GOT3 (cell line): ENCODE results near the gene KEL.

ENCODE experiments used
- DNase-seq: peaks from one replicate; lab custom pipeline; 2025; ENCODE audit warnings: mixed read lengths; lab: John Stamatoyannopoulos, UW

KEL gene

GRCh38 chr7:142962991-142963390, 828 bp upstream of the KEL start:
- no peak for DNase-seq

- no peak for DNase-seq
Measured at GRCh38 chr7:142961595-142961972, 579 bp downstream of the KEL start.

- DNase-seq = no peak
Measured at GRCh38 chr7:142960955-142961512, 1.1 kb downstream of the KEL start.

- DNase-seq = no peak
Measured at GRCh38 chr7:142959202-142959601, 3.0 kb downstream of the KEL start.

- no peak for DNase-seq
Measured at GRCh38 chr7:142957723-142958122, 4.4 kb downstream of the KEL start.

GRCh38 chr7:142956951-142957623, 5.1 kb downstream of the KEL start:
- DNase-seq = no peak

GRCh38 chr7:142954680-142955268, 7.4 kb downstream of the KEL start:
- no peak for DNase-seq

GRCh38 chr7:142950235-142950634, 11.9 kb downstream of the KEL start:
- DNase-seq = no peak

- DNase-seq = no peak
Measured at GRCh38 chr7:142948603-142949002, 13.6 kb downstream of the KEL start.

- no peak for DNase-seq
Measured at GRCh38 chr7:142945001-142945400, 17.2 kb downstream of the KEL start.

GRCh38 chr7:142943706-142944268, 18.4 kb downstream of the KEL start:
- DNase-seq = no peak

GRCh38 chr7:142942746-142943145, 19.4 kb downstream of the KEL start:
- no peak for DNase-seq

- no peak for DNase-seq
Measured at GRCh38 chr7:142941541-142941940, 20.6 kb downstream of the KEL start.

- DNase-seq = no peak
Measured at GRCh38 chr7:142940966-142941535, 21.1 kb downstream of the KEL start.

- no peak for DNase-seq
Measured at GRCh38 chr7:142939226-142939910, 22.8 kb downstream of the KEL start, which contains the start of gene LLCFC1. LLCFC1 (plus strand) TSS chr7:142939484; CDS start chr7:142939622, 138 bp downstream.

- DNase-seq = no peak
Measured at GRCh38 chr7:142938611-142939010, 23.6 kb downstream of the KEL start.

- no peak for DNase-seq
Measured at GRCh38 chr7:142935941-142936565, 26.1 kb downstream of the KEL start.

- DNase-seq = no peak
Measured at GRCh38 chr7:142934056-142934455, 28.1 kb downstream of the KEL start.

- no peak for DNase-seq
Measured at GRCh38 chr7:142933624-142934023, 28.5 kb downstream of the KEL start, which contains the start of gene TRPV5. TRPV5 (minus strand) TSS chr7:142933746; CDS start chr7:142933459, 287 bp downstream.

- no peak for DNase-seq
Measured at GRCh38 chr7:142933092-142933475, 29.1 kb downstream of the KEL start.

GRCh38 chr7:142932386-142933091, 29.6 kb downstream of the KEL start:
- DNase-seq = no peak
